HG02763 (cell line): Measurements from ENCODE around the gene NEMP1.

Experiments used
- ATAC-seq: cut with Tn5 transposase; IDR thresholded peaks from one replicate; pipeline ENCODE4 v1.9.1; 2021; ENCODE audit warnings: mild to moderate bottlenecking, moderate library complexity; ENCODE audit not compliant: unreplicated experiment

The NEMP1 gene

DNA sequence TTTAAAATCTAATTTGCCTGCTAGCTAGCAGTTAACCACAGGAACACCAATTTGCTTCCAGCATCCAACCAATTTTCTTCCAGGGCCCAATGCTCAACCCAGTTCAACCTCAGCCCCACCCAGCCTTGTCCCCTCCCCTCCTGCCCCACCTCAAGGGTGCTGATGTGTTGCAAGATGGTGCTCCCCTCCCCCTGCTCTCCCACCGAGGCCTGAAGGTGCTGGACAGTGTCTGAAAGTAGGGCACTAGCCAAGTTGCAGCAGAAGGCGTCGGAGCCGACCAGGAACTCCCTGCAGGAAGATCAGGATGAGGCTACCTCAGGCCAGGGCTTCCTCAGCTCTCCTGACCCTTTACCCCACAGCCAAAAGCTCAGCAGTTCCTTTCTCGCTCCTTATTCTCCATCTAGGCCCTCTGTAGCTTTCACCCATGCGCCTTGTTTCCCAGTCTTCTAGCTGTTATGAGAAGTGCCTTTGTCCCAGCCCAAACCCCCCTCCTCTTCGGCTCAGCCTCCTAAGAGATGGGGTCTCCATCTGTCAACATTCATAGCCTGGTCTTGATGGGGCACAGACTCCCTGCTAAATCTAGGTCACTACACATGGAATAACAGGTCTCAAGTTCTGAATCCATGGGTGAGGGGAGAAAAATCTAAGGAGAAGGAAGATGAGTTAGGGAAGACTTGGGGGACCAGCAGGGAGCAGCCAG, 29.0 kb upstream of the NEMP1 start:
- ATAC-seq = no peak

DNA sequence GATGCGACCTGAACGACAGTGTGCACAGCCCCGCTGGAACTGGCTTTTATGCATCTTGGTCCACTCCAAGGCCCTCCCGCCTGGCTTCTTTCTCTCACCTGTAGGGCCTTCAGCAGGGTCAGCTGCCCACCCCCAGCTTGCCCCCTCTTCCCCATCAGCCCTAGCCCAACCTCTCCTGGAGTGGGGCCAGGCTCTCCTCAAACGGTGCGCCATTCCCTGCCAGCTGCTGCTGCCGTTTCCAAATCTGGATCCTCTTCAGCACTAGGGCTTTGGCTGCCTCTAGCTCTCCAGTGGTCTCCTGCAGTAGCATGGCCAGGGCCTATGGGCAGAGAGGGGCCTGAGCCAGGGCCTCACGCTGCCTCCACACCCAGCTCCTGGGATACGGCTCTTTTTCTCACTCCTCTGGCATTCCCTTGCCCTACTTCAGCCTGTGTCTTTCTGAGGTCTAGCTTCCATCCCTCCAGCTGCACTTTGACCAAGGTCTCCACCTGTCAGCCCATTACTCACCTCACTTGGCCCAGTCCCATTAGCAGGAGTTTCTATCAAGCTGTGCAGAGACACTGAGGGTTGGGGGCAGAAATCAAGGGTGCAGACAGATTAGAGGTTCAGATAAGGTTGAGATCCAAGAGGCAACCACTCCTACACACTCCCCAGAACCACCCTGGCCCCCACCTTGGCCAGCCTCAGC, 27.6 kb upstream of the NEMP1 start:
- no peak for ATAC-seq

DNA sequence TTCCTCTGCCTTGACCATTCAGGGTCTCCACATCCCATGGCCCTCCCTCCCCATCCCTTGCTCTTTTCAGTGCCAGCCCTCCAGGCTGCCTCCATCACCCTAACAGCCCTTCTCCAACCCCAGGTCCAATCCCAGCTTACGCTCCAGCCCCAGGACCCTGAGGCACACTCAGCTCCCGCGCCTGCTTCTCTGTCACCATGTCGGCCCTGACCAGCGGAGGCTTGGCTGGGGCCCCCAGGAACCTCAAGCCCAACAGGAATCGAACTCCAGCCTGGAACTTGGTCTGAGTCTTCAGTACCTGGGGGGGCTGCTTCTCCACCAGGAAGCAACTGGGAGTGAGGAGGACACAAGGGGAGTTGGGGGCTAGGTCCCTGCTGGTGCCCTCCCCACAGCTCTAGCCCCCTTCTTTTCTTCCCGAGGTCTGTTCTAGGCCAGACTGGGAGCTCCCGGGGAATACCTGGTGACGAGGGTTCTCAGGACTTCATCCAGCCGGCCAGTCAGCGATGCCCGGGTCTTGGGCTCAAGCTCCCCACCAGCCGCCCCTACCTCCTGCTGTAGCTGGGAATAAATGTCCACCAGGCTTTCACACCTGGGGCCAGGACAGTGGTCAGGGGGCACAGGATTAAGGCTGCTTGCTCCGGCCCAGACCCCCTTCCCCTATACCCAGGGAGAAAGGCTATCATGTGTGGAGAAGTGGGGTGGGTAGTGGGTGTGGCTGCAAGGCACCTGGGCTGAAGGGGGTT, 26.6 kb upstream of the NEMP1 start:
- no peak for ATAC-seq

DNA sequence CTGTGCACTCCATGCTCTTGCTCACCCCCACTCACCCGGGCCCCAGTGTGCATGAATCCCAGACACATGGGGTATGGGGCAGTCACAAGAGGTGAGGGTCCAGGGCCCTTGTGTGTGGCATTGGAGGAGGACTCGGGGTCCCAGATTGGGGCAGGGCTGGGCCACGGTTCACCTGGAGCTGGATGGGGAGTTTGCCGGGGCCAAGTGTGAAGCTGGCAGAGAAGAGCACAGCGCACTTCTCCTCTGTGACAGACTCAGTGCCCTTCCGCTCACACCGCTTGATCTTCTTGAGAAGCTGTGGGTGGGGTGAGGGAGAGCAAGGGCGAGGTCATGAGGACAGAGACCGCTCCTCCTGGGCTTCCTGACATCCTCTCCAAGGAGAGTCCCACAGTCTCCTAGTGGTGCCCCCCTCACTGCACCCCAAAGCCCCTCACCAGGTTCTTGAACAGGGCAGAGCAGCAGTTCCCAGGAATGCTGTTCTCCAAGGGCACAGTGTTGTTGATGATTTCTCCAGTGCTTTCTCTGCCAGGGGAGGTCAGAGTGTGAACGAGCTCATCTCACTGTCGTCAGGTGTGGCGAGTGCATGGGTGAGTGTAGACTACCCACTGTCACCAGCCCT, 25.8 kb upstream of the NEMP1 start:
- no peak for ATAC-seq

DNA sequence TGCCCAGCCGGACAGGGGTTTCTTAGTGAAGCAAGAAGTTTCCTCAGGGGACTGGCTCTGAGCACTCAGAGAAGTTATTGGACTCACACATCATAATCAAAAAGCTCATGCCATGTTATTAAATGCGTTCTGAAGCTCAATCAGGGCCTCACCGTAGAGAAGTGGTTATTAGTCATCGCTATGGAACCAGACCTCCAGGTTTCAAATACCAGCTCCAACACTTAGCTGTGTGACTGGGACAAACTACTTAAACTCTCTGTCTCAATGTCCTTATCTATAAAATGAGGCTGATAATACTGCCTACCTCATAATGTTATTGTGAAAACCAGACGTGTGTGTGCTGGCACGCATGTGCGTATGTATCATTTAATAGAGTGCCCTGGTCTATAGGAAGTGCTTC, 25.3 kb upstream of the NEMP1 start:
- ATAC-seq = no peak

DNA sequence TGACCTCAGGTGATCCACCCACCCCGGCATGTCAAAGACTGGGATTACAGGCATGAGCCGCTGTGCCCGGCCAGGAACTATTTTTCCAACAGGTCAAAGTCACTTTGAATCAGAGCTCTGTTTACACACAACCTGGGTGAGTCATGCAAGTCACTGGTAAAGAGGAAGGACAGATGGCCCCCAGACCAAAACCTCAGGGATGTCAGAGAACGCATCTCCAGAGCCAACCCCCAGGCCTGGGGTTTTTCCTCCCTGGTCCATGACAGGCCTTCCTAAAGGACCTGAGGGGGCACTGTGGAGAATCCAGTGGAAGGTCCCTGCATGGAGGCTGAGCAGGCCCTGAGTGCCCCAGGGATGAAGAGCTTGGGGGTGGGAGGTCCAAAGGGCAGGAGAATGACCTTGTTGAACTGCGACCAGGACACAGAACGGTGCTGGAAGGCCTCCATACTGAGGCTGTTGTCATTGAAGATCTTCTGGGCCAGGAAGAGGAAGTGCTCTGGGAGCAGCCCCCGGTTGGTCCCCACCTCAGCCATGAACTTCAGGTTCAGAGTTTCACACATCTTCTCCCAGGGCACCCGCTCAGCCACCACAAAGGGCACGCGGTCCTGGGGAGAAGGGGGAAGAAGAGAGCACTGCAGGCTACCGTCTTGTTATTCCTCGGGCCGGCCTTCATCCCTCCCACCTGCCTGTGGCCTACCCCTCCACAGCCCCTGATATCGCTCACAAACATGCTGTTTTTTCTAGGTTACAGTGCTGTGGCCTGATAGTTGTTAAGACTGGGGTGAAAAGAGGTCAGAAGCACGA, 23.5 kb upstream of the NEMP1 start:
- ATAC-seq = no peak

DNA sequence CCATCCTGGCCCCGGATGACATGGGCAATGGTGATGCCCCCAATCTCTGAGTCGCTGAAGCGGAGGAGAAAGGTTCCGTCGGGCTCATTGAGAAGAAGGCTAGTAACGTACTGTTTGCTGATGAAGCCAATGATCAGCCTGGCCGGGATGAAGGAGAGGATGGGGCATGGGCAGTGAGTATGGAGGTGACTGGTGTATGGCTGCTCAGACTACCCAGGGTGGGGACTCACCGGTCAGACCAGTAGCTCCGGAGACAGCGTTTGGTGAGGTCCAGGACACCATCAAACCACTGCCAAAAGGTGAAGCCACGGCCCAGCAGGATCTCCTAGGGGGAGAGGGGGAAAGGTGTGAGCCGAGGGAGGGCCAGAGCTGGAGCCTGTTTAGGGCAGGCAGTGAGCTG, 21.2 kb upstream of the NEMP1 start:
- no peak for ATAC-seq

DNA sequence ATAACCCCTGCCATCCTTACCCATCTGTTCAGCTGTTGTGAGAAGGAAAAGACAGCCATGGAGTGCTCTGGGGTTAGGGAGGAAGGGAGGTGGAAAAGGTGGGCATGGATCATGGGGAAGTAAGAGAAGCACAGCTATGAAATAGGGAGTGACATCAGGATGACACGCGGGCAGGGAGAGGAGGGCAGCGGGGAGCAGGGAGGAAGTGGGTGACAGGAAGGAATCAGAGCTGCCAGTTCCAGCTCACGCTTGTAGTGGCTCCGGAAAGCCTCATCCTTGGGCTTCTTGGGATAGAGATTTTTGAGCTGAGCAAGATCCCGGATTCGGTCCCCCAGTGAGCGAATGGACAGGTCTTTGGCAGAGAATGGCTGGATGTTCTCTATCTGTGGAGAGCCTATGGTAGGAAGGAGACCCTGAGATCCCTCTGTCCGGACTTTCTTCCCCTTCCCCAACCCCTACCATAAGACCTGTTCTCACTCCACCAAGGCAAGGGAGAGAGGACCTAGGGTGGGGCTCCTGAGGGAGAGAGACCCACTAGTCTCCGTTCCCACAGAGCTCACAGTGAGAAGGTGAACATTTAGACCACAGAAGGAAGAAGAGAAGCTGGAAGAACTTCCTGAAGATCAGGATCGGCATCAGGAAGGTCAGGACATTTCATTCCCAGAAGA, 20.6 kb upstream of the NEMP1 start:
- ATAC-seq = no peak

DNA sequence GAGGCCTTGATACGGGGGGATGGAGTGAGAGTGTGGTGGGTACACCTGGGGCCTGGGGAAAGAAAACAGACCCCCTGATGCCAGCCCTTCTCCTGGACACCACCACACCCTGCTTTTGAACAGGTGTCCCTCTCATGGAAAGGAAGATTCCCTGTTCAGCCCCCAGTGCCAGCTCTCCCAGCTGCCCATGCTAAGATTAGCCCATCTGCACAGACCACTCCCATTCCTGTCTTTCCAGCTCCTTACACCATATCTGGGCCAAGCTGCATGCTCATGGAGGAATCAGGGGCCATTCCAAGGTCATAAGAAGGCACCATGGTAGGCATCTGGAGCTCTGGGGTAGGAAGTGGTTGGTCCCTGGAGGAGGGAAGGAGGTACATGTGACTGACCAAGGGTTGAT, 20.0 kb upstream of the NEMP1 start:
- ATAC-seq = no peak

DNA sequence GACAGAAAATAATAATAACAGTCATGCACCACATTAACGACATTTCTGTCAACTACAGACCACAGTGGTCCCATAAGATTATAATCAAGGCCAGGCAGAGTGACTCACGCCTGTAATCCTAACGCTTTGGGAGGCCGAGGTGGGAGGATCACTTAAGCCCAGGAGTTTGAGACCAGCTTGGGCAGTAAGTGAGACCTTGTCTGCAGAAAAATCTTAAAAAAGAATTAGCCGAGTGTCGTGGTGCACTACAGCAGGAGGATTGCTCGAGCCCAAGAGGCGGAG, 18.9 kb upstream of the NEMP1 start:
- no peak for ATAC-seq

DNA sequence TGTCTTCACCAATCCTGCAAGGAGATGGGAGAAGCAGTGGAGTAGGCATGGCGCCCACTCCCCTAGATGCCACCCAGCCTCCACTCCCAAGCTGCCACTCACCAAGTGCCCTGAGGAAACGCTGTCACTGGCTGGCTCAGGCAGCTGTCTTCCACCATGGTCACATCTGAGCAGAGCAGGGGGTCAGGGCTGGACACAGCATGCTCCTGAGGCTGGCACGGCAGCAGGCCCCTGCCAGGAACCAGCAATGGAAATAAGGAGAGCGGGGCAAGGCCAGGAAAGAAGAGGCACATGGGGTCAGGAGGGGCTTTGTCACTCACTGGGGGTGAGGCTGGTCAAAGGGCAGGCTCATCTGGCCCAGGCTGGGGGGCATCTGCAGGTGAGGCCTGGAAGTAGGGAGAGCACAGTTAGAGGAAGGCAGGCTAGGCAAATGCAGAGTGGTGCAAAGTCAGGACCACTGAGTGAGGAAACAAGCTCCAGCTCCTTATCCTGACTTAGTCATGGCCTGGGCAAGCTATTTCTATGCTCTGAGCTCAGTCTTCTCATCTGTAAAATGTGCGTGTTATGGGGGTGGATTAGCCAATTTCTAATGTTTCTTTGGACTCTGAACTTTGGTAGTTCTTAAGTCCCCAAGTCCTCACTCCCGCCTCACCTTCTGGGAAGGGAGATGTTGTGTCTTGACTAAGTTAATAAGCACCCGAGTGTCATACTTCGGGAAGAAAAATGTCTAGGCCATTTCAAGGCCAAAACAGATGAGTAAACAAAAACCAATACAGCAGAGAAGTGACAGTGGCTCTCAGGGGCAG, 18.4 kb upstream of the NEMP1 start:
- no peak for ATAC-seq

DNA sequence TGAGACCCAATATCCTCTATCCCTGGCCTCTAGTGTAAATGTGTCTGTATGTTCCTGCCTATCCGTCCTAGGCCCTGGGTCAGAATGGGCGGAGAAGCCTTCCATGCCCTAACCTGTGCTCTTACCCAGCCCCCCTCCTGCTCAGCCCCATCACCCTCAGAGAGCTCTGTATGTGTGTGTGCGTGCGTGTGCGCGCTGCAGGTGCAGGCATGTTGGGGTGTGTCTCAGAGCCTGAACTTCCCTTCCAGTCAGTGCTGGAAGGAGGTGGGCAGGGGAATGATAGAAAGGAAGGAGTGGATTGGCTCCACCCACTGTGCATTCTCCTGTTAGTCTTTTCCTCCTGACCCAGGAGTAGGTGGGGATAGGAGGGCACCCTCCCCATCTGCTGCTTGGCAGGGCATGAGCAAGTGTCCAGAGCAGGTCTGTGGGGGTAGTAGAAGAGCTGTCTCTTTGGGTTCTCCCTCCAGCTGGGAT, 17.5 kb upstream of the NEMP1 start:
- ATAC-seq = no peak

DNA sequence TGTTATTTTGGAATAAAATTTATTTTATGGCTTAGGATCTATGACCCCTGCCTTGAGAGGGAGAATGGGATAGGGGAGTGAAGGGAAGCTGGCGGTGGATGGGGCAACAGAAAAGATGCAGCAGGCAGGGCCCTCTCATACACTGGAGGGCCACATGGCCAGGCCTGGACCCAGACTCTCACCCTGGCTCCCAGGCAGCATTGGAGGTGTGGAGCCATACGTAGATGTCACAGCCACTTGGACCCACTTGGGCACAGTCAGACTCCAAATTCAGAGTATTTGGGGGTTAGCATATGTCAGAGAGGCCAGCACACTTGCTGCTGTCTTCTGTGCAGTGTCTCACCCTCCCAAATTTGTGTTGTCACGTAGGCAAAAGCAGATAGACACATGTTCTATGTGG, 16.8 kb upstream of the NEMP1 start:
- no peak for ATAC-seq

DNA sequence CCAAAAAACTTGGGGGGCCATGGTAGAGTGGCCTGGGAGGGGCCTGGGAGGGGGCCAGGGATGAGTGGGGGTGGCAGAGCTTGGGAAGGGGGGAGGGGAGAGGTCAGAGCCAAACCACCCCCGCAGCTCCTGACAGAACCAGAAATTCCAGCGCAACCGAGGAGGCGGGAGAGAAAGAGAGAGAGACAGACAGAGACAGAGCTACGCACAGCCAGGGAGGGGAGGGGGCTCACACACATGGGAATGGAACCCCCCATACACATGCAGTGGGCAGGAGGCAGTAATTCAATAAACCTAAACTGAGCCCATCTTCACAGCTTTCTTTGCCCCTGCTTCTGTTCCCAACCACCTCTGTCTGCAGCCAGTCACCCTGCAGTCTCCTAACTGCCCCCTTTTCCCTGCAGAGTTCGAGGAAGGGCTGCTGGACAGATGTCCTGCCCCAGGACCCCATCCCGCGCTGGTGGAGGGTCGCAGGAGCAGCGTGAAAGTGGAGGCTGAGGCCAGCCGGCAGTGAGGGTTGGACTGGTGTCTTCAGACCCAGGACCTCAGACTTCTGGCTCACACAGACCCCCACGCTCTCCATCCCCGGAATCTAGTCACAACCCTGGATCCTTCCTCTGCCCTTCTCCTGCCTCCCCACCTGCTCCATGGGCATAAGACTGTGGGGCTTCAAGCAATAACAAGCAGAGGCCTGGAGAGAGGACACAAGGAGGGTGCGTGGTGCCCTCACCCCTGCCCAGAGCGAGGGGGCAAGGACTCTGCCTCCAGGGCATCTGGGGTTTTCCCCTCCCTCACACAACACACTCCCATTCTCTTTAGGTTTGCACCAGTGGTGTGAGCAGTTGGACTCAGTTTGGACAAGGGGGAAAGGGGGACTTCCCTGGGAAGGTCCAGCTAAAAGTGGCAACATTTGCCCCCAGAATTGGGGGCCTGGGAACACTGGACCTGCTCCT, 15.9 kb upstream of the NEMP1 start:
- no peak for ATAC-seq

DNA sequence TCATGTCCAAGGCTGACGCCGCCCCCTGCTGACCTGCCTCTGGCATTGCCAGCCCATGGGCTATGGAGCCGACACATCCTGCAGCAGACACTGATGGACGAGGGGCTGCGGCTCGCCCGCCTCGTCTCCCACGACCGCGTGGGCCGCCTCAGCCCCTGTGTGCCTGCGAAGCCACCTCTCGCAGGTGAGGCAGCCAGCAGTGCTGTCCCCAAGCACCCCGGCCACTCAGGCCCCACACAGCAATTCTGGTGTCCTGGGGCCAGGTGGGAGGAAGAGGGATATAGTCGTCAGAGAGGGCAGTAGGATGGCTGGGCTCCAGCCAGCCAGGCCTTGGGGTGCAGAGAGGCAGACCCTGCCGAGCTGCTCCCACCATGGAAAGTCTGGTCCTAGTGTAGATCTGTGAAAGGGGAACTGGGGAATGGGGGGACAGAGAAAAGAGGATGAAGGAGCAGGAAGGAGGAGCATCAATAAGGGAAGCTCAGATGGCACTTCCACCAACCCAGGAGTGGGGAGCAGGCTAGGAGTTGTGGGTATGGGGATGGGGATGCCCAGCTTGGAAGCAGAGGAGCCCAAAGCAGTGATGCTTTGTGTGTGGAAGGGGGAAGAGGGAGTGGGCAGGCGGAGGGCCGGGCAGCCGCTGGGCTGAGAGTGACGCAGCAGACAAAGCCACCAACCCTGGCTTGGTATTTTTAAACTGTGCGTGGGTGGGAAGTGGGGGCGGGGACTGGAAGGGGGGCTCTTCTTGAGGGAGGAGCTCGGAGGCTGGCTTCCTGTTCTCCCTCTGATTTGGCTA, 15.0 kb upstream of the NEMP1 start:
- ATAC-seq = no peak

DNA sequence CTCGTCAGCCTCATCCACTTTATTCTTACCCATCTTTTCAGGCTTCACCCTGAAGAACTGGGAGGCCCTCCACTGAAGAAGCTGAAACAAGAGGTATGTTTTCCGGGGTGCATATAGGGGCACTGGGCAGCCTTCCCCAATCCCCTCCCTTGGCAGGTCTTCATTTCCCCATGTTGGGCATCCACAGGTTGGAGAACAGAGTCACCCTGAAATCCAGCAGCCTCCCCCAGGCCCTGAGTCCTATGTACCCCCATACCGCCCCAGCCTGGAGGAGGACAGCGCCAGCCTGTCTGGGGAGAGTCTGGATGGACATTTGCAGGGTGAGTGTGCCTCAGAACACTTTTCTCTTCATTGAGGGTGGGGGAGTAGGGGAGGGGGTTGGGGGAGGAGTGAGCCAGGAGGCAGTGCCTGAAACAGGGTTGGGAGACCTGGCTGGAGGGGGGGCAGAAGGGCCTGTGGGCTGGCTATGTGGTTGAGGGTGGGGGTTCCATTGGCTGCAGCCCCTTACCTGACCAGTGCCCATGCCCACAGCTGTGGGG, 14.4 kb upstream of the NEMP1 start:
- no peak for ATAC-seq

DNA sequence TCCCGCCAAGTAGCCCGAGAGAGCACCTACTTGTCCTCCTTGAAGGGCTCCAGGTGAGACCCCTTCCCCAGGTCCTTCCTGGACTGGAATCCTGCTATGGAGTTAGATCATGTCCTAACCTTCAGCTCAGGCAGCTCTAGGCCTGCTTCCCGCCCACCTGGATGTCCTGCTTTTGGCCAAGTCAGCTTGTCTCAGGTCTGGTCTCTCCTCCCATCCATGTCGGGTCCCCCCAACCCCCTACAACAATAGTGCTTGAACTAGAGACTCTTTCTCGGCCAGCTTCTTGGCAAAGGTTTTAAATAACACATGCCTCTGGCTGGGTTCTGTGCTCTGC, 13.9 kb upstream of the NEMP1 start:
- ATAC-seq = no peak
